ENCODE results near the gene LNP1.
"Not testable (repeated sequence)": the region's sequence is repeated elsewhere in the genome, so short reads cannot be mapped to it uniquely, and the experiment has no call there.

- TF ChIP-seq CTCF, POLR2A (IDR thresholded peaks at IDR 0.05): not testable (repeated sequence)
Measured at GRCh38 chr3:100477851-100478360, 76.6 kb downstream of the LNP1 start.

Measured in right lobe of liver (tissue), 4 donors.